H1 (cell line): Measurements from ENCODE around the gene DCAF8. TPM values are rescaled to one million over a fixed set of nuclear protein-coding genes. Genes with fewer than 3 reads are reported as not detected.

Experiments used
- CTCF ChIA-PET: fragments of 300-600 bp; sonication (Branson Sonifier 250); formaldehyde crosslinking; loops from one replicate; lab custom pipeline; 2021; ENCODE audit not compliant: partially characterized antibody; lab: Charles Lee
- POLR2A ChIA-PET: fragments of 300-600 bp; sonication (Branson Sonifier 250); formaldehyde crosslinking; loops from one replicate; lab custom pipeline; 2021; ENCODE audit warnings: inconsistent platforms; ENCODE audit not compliant: partially characterized antibody; lab: Charles Lee
- DNase-seq, 2 experiments: peaks; one replicate each; pipeline versions ENCODE4 v3.0.0 to v3.0.0-alpha.2; 2010 to 2022; ENCODE audit warnings: low spot score in 2 of 2, low read depth in 1 of 2, mixed read lengths in 1 of 2
- FAIRE-seq: peaks from 2 replicates; lab custom pipeline; 2011; peaks lifted over from hg19 to GRCh38; lab: Jason Lieb, UNC
- H2AFZ ChIP-seq: 2 replicates; pipeline ENCODE4 v1.8.1; 2012; ENCODE audit warnings: low read length, inconsistent platforms
- H2AK5ac ChIP-seq: 2 replicates; pipeline ENCODE4 v1.6.1; 2013; ENCODE audit warnings: low read depth, low read length
- H2BK120ac ChIP-seq: replicated peaks from 2 replicates; pipeline ENCODE3; 2013; ENCODE audit warnings: low read depth, low read length, inconsistent platforms
- H2BK12ac ChIP-seq: 2 replicates; pipeline ENCODE4 v1.6.1; 2013; ENCODE audit warnings: low read depth, low read length
- H2BK15ac ChIP-seq: 2 replicates; pipeline ENCODE4 v1.6.1; 2013; ENCODE audit warnings: low read length
- H2BK20ac ChIP-seq: 2 replicates; pipeline ENCODE4 v1.6.1; 2013; ENCODE audit warnings: low read length
- H2BK5ac ChIP-seq: 2 replicates; pipeline ENCODE4 v1.6.1; 2013; ENCODE audit warnings: low read depth, low read length
- H3K14ac ChIP-seq: 2 replicates; pipeline ENCODE4 v1.6.1; 2013; ENCODE audit warnings: inconsistent platforms; ENCODE audit not compliant: insufficient read length
- H3K18ac ChIP-seq: 2 replicates; pipeline ENCODE4 v1.6.1; 2013; ENCODE audit warnings: low read length; ENCODE audit errors: extremely low read depth
- H3K23ac ChIP-seq: 2 replicates; pipeline ENCODE4 v1.6.1; 2013; ENCODE audit warnings: inconsistent platforms; ENCODE audit not compliant: insufficient read length
- H3K23me2 ChIP-seq: 2 replicates; pipeline ENCODE4 v1.6.1; 2013; ENCODE audit warnings: low read depth, low read length
- H3K27ac ChIP-seq: 2 replicates; pipeline ENCODE4 v1.6.1; 2011; ENCODE audit warnings: low read depth, low read length, inconsistent platforms
- H3K27me3 ChIP-seq, 4 experiments: replicated peaks in 1 of 4; 1 replicate in 1 of 4; 2 replicates in 3 of 4; pipeline versions ENCODE4 v1.6.1 to v1.8.1; 2011 to 2013; ENCODE audit warnings: low read length in 3 of 4, mild to moderate bottlenecking in 3 of 4, inconsistent platforms in 2 of 4, mixed read lengths in 2 of 4, moderate library complexity in 1 of 4; ENCODE audit not compliant: control insufficient read depth in 3 of 4, insufficient read depth in 3 of 4; ENCODE audit errors: extremely low read depth in 1 of 4
- H3K36me3 ChIP-seq, 4 experiments: 2 replicates each; pipeline versions ENCODE4 v1.6.1 to v1.8.1; 2011 to 2013; ENCODE audit warnings: mild to moderate bottlenecking in 4 of 4, low read length in 3 of 4, moderate library complexity in 2 of 4, control low read depth in 1 of 4, inconsistent platforms in 1 of 4; ENCODE audit not compliant: insufficient read depth in 4 of 4, control insufficient read depth in 2 of 4
- H3K4ac ChIP-seq: replicated peaks from 2 replicates; pipeline ENCODE3; 2013; ENCODE audit warnings: low read length, low read depth, mixed read lengths, inconsistent platforms; ENCODE audit not compliant: insufficient read length
- H3K4me1 ChIP-seq, 4 experiments: replicated peaks in 1 of 4; 1 replicate in 1 of 4; 2 replicates in 3 of 4; pipeline versions ENCODE4 v1.6.1 to v1.8.1; 2011 to 2013; ENCODE audit warnings: low read length in 3 of 4, inconsistent platforms in 2 of 4, mixed read lengths in 1 of 4; ENCODE audit not compliant: insufficient read depth in 4 of 4, control insufficient read depth in 3 of 4
- H3K4me2 ChIP-seq, 2 experiments: 2 replicates each; pipeline versions ENCODE4 v1.6.1 to v1.8.1; 2011 to 2013; ENCODE audit warnings: low read depth in 2 of 2, low read length in 2 of 2, control low read depth in 1 of 2, inconsistent platforms in 1 of 2, mild to moderate bottlenecking in 1 of 2; ENCODE audit not compliant: insufficient read depth in 1 of 2
- H3K4me3 ChIP-seq, 4 experiments: fragments of 200-600, 300-600 bp in 1 of 4; sonication (generic), shearing (Covaris generic), sonication (Bioruptor Twin) in 1 of 4; 2 replicates each; pipeline versions ENCODE4 v1.5.1 to v1.8.1; 2011 to 2016; ENCODE audit warnings: low read length in 4 of 4, low read depth in 3 of 4, control low read depth in 2 of 4, inconsistent platforms in 2 of 4, mild to moderate bottlenecking in 2 of 4, mixed read lengths in 1 of 4, moderate library complexity in 1 of 4; ENCODE audit not compliant: insufficient read depth in 2 of 4; ENCODE audit errors: extremely low read depth in 1 of 4
- H3K56ac ChIP-seq: replicated peaks from 2 replicates; pipeline ENCODE3; 2013; ENCODE audit warnings: low read depth, mild to moderate bottlenecking, mixed read lengths, low read length, inconsistent platforms; ENCODE audit not compliant: insufficient read length
- H3K79me1 ChIP-seq: 2 replicates; pipeline ENCODE4 v1.6.1; 2013; ENCODE audit warnings: low read depth, low read length, control low read depth
- H3K79me2 ChIP-seq, 2 experiments: 2 replicates each; pipeline versions ENCODE4 v1.6.1 to v1.8.1; 2012 to 2013; ENCODE audit warnings: low read length in 2 of 2, mild to moderate bottlenecking in 2 of 2, inconsistent platforms in 1 of 2; ENCODE audit not compliant: insufficient read depth in 2 of 2, control insufficient read depth in 1 of 2
- H3K9ac ChIP-seq, 4 experiments: replicated peaks in 1 of 4; 1 replicate in 1 of 4; 2 replicates in 3 of 4; pipeline versions ENCODE4 v1.6.1 to v1.8.1; 2011 to 2013; ENCODE audit warnings: low read depth in 3 of 4, low read length in 3 of 4, control low read depth in 2 of 4, mild to moderate bottlenecking in 2 of 4, moderate library complexity in 2 of 4, inconsistent platforms in 1 of 4; ENCODE audit errors: extremely low read depth in 1 of 4
- H3K9me3 ChIP-seq, 2 experiments: 2 replicates each; pipeline versions ENCODE4 v1.6.1 to v1.8.1; 2012 to 2013; ENCODE audit warnings: mild to moderate bottlenecking in 2 of 2, moderate library complexity in 2 of 2, control low read depth in 1 of 2, inconsistent platforms in 1 of 2, low read depth in 1 of 2, low read length in 1 of 2, mixed read lengths in 1 of 2; ENCODE audit not compliant: insufficient read depth in 2 of 2
- H4K20me1 ChIP-seq, 2 experiments: replicated peaks in 1 of 2; 2 replicates each; pipeline versions ENCODE3 to v1.8.1; 2011 to 2013; ENCODE audit warnings: inconsistent platforms in 2 of 2, low read length in 2 of 2, mild to moderate bottlenecking in 1 of 2; ENCODE audit not compliant: insufficient read depth in 2 of 2, control insufficient read depth in 1 of 2
- H4K5ac ChIP-seq: 2 replicates; pipeline ENCODE4 v1.6.1; 2013; ENCODE audit warnings: low read length, low read depth, mixed read lengths, inconsistent platforms; ENCODE audit not compliant: insufficient read length
- H4K8ac ChIP-seq: 2 replicates; pipeline ENCODE4 v1.8.0; 2013; ENCODE audit warnings: mild to moderate bottlenecking, moderate library complexity, low read length, inconsistent platforms; ENCODE audit not compliant: insufficient read depth; ENCODE audit errors: extremely low read depth
- H4K91ac ChIP-seq: replicated peaks from 2 replicates; pipeline ENCODE3; 2013; ENCODE audit warnings: low read length, mixed read lengths, inconsistent platforms; ENCODE audit not compliant: insufficient read length
- GABPA ChIP-seq: IDR thresholded peaks from 2 replicates; pipeline ENCODE4 v1.6.1; 2011; ENCODE audit warnings: mild to moderate bottlenecking, low read length, moderate library complexity, borderline replicate concordance; ENCODE audit not compliant: insufficient read depth
- HDAC6 ChIP-seq: IDR thresholded peaks from one replicate; pipeline ENCODE4 v1.7.1; 2012; ENCODE audit warnings: low read depth, mild to moderate bottlenecking, inconsistent platforms, low read length, moderate library complexity
- WGBS, 2 experiments: shearing (Covaris generic) in 1 of 2; methylation state at CpG; one replicate each; pipeline versions ENCODE4 v1.1.6 to v1.1.7; 2013 to 2015; ENCODE audit warnings: low lambda C conversion rate in 2 of 2, mixed read lengths in 2 of 2, inconsistent platforms in 1 of 2, low coverage in 1 of 2, missing lambda C conversion rate in 1 of 2; ENCODE audit not compliant: insufficient replicate concordance in 2 of 2, insufficient coverage in 1 of 2, insufficient read length in 1 of 2; ENCODE audit errors: extremely low coverage in 1 of 2, missing lambda C conversion rate in 1 of 2; 5-methylcytosine and 5-hydroxymethylcytosine counted together
- polyA plus RNA-seq, 7 experiments: library from polyadenylated mRNA; depleted of rRNA in 3 of 7; stranded (reverse) in 5 of 7; unstranded in 2 of 7; fragments of >200 nt in 5 of 7; fragments of 200-250 nt in 2 of 7; gene quantifications; 1 replicate in 5 of 7; 2 replicates in 1 of 7; 4 replicates in 1 of 7; pipeline versions ENCODE4 v1.2.1 to v1.2.3, GENCODE V29; 2011 to 2013; ENCODE audit warnings: missing spikeins in 2 of 7, mixed read lengths in 2 of 7
- total RNA-seq: library from RNA; stranded (reverse); fragmentation: NEBNext Ultra II Directional; extraction: Animal tissue kit (Norgen Biotek cat#: 25700); gene quantifications from 2 replicates; pipeline ENCODE4 v1.2.1, GENCODE V29; 2021

DCAF8 gene
- total and polyA plus RNA-seq, 2 of the 8 experiments (the other 6 are each of a cell fraction or from before 2014, with no cell fraction given) = 68.2 to 110 TPM

DNA sequence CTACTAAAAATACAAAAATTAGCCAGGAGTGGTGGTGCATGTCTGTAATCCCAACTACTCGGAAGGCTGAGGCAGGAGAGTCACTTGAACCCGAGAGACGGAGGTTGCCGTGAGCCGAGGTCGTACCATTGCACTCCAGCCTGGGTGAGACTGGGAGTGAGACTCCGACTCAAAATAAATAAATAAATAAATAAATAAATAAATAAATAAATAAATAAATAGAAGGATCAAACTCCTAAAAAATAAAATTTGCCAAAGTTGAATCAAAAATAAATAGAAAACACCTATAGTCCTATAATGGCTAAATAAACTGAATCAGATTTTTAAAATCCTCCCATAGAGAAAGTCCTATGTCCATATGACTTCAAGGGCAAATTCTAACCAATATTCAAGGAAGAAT, 37.8 kb upstream of the DCAF8 start:
- no peak overlapping the region for H3K18ac ChIP-seq
- no peak overlapping the region for H2AFZ ChIP-seq
- H3K4ac ChIP-seq = no peak overlapping the region
- H2BK5ac ChIP-seq = no peak overlapping the region
- no peak overlapping the region for H3K23ac ChIP-seq
- H4K8ac ChIP-seq = no peak overlapping the region
- no peaks in the 10 kb centered on the region for H3K79me2 ChIP-seq
- H3K9me3 ChIP-seq = no peaks in the 10 kb centered on the region
- H4K91ac ChIP-seq = no peak overlapping the region
- no peak overlapping the region for H2AK5ac ChIP-seq
- ChIA-PET POLR2A (interaction anchor here (0.6 to 1.4 kb wide), 2 partner anchors 15 to 23 kb away, joined by 3 read pairs; no protein-coding TSS in a partner anchor), CTCF (interaction anchor here (1.2 to 6.4 kb wide), 2 partner anchors 8 to 16 kb away, joined by 3 to 83 read pairs; partner anchors contain the start of gene PEX19)
- no peak overlapping the region for H2BK120ac ChIP-seq
- H3K4me2 ChIP-seq = no peak overlapping the region
- no peaks in the 10 kb centered on the region for H3K23me2 ChIP-seq
- H3K4me3 ChIP-seq = no peak overlapping the region
- no peaks in the 10 kb centered on the region for H3K4me1 ChIP-seq
- peaks cover 0 to 2% of the 10 kb centered on the region in 2 experiments for H4K20me1 ChIP-seq
- H2BK12ac ChIP-seq = no peak overlapping the region
- peaks cover 17 to 61% (median 51%) of the 10 kb centered on the region in 4 experiments for H3K36me3 ChIP-seq
- no peak overlapping the region for H2BK15ac ChIP-seq
- H3K9ac ChIP-seq = no peak overlapping the region
- DNase-seq = no peak
- no peak overlapping the region for H3K56ac ChIP-seq
- no peaks in the 10 kb centered on the region for H3K79me1 ChIP-seq
- no peak for FAIRE-seq
- H3K27ac ChIP-seq = no peak overlapping the region
- 92% methylated on average over 7 of the region's 7 CpGs; no CpG with 5 or more reads in 1 of the 2 experiments for WGBS, 2 experiments
- H3K14ac ChIP-seq = no peak overlapping the region
- no peak overlapping the region for H4K5ac ChIP-seq
- no peaks in the 10 kb centered on the region for H3K27me3 ChIP-seq
- H2BK20ac ChIP-seq = no peak overlapping the region
- TF ChIP-seq GABPA (no peak), HDAC6 (no peak)
